Measurements from ENCODE around the gene TSEN54.

DNA sequence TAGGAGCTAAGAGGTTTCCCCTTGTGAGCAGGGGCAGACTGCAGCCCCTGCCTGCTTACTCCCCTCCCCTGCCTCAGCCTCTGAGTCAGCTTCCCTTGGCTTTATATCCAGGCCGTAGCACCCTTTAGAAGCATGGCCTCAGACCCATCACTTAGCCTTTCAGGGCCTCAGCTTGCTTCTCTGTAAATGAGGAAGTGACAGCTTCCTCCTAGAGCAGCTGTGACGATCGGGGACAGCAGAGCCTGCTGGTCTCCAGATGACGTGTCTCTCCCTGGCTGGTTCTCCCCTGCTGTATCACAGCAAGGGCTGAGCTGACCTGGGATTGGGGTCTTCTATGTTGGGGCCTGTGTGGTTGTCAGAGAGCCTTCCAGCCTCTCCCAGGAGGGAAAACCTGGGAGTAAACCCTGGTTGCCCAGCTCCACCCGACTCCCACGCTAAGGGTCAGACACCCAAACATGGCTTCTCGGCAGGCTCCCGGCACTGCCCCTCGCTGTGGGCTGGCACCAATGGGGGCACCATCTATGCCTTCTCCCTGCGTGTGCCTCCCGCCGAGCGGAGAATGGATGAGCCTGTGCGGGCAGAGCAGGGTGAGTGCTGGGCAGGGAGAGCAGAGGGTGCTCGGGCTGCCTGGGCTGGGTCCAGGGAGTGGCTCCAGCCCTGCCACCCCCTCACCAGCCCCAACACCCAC is 55.0 kb downstream of the TSEN54 start:
- TF ChIP-seq EZH2 (IDR thresholded peaks at IDR 0.05; ENCODE audit: borderline replicate concordance, low read depth, low read length, poor library complexity, severe bottlenecking): no peak
- TF ChIP-seq, protein P1, sequence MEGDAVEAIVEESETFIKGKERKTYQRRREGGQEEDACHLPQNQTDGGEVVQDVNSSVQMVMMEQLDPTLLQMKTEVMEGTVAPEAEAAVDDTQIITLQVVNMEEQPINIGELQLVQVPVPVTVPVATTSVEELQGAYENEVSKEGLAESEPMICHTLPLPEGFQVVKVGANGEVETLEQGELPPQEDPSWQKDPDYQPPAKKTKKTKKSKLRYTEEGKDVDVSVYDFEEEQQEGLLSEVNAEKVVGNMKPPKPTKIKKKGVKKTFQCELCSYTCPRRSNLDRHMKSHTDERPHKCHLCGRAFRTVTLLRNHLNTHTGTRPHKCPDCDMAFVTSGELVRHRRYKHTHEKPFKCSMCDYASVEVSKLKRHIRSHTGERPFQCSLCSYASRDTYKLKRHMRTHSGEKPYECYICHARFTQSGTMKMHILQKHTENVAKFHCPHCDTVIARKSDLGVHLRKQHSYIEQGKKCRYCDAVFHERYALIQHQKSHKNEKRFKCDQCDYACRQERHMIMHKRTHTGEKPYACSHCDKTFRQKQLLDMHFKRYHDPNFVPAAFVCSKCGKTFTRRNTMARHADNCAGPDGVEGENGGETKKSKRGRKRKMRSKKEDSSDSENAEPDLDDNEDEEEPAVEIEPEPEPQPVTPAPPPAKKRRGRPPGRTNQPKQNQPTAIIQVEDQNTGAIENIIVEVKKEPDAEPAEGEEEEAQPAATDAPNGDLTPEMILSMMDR (conservative IDR thresholded peaks at IDR 0.05; ENCODE audit: low read depth, low read length): no peak

Measured in A673 (cell line).